ENCODE data around the gene LRRN4CL.
"Not testable (repeated sequence)": the region's sequence is repeated elsewhere in the genome, so short reads cannot be mapped to it uniquely, and the experiment has no call there.

Gene LRRN4CL

DNA sequence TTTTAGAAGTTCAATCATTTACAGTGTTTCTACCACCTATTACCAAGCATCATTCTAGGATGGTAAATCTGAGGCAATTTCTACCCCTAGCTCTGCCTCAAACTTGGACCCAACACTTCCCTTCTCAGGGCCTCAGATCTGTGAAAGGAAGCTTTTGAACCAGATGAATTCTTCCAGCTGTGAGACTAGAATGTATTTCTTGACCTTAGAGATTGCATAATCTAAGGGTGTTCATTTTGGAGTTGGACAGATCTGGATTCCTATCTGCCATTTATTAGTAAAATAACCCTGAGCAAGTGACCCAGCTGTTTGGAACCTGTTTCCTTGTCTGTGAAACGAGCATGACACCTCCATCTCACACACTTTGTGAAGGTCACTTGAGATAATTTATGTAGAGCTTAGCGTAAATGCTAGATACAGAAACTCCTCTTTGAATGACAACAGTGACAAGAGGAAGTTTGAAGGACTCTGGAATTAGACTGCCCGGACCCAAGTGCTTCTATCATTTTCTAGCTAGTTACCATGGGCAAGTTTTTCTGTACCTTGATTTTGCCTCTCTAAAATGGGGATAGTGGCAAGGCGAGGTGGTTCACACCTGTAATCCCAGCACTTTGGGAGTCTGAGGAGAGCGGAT is 32.4 kb downstream of the LRRN4CL start:
- no peak for DNase-seq
- in situ Hi-C loops (cut with MboI; ENCODE audit: low pct_unique_long_range_greater_than_20kb, low sequenced_read_pairs): no loop called here

DNA sequence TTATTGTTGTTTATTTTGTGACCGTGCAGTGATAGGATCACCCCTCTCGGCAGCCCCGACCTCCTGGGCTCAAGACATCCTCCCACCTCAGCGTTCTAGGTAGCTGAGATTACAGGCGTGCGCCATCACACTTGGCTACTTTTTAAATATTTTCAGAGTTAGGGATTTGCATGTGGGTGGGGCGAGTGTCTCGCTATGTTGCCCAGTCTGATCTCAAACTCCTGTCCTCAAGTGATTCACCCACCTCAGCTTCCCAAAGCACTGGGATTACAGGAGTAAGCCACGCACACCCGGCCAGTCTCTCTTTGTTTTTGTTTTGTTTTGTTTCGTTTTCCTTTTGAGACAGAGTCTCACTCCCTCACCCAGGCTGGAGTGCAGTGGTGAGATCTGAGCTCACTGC is 35.0 kb downstream of the LRRN4CL start:
- no peak for DNase-seq
- in situ Hi-C loops (cut with MboI; ENCODE audit: low pct_unique_long_range_greater_than_20kb, low sequenced_read_pairs): no loop called here

DNA sequence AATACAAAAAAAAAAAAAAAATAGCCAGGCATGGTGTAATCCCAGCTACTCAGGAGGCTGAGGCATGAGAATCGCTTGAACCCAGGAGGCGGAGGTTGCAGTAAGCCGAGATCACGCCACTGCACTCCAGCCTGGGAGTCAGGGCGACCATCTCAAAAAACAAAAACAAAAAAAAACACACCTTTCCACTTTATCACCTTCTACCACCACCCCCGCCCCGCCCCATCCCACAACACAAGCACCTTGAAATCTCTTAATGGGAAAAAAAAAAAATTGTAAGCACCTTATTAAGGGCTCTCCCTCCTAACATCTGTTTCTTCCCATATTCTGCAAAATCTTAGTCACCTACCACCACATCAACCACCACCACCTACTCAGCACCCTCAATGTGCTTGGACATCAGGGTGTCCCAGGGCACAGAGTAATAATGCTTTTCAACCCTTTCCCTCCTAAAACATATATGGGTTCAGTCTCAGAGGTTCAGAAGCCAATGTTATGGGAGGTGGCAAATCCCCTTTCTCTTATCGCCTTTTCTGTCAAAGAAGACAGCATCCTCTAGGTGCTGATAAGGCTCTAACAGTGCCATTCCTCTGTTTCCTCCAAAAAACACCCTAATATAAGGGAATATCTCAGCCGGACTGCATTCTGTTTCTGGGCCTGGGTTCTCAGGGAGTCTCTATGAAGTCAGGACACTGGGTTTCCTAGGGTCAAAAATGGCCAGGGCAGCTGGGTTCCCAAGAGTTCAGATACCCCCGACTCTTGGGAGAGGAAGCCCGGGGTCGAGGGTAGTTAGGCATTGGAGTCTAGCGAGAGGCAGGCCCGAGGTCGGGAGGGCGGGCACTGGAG is 36.9 kb downstream of the LRRN4CL start:
- in situ Hi-C loops (cut with MboI; ENCODE audit: low pct_unique_long_range_greater_than_20kb, low sequenced_read_pairs): no loop called here
- no peak for DNase-seq

DNA sequence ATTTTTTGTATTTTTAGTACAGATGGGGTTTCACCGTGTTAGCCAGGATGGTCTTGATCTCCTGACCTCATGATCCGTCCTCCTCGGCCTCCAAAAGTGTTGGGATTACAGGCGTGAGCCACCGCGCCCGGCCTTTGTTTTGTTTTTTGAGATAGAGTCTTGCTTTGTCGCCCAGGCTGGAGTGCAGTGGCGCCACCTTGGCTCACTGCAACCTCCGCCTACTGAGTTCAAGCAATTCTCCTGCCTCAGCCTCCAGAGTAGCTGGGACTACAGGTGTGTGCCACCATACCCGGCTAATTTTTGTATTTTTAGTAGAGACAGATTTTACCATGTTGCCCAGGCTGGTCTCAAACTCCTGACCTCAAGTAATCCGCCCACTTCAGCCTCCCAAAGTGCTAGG is 39.0 kb downstream of the LRRN4CL start:
- in situ Hi-C loops (cut with MboI; ENCODE audit: low pct_unique_long_range_greater_than_20kb, low sequenced_read_pairs); DNase-seq: not testable (repeated sequence)

DNA sequence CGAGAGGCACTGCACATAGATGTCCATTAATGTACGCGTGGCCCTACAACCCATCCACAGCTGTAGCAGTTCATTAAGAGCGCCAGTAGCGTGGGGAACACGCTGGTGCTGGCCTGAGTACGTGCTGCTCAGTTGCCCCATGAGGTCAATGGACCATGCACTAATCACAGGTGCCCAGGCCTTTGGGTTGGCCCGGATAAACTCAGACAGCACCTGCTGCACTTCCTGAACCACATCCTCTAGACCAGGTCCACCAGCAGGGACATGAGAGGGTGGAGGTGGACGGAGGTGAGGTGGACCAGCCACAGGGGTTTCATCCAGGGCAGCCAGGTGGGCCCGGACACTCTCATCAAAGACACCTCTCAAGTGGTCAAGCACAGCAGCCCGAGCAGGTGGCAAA is 39.8 kb downstream of the LRRN4CL start:
- in situ Hi-C loops (cut with MboI; ENCODE audit: low pct_unique_long_range_greater_than_20kb, low sequenced_read_pairs): no loop called here
- DNase-seq: no peak

DNA sequence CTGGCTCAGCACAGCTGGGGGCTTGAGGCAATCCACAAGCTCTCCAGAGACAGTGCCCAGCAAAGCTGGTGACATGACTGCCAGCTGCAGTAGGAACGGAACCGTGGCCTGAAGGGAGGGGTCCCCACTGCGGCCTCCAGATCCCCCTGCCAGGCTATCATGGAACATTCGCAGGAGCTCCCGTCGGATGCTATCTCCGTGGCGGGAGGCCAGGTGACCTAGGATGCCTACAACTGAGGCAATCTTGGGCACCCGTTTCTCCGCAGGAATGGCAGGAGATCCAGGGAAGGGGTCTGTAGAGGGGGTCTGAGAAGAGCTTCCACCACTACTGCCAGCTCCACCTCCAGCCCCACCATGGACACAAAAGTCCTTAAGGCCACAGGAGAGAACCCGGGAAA is 40.4 kb downstream of the LRRN4CL start:
- DNase-seq: no peak
- in situ Hi-C loops (cut with MboI; ENCODE audit: low pct_unique_long_range_greater_than_20kb, low sequenced_read_pairs): no loop called here

DNA sequence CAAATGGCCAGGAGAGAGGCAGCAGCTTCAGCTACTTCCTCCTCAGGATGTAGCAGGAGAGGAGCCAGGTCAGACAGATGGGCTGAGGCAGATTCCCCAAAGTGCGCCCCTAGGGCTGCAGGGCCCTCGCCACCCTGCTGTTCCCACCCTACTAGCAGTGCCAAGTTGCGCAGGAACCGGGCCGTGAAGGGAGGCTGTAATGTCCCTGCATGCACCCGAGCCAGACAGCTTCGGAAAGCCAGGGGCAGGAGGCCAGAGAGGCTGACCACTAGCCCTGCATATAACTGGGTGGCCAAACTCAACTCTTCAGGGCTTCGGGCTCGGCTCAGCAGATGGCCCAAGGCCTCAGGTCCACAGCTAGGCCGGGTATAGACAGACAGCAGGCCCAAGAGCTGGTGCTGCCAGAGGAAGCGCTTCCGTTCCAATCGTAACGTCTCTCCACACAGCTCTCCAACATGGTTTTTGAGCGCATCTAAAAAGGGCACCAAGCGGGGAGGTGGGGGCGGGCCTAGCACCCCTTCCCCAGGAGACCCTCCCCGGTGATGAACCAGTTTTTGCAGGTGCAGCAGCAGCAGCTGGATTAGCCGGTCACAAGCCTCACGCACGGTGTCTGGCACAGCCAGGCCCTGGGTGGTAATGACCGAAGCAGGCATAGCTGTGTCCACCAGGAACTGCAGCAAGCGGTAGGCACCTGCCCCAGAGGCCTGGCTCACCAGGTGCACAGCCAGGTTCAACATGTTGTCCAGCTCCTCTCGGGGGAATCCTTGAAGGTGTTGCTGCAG is 41.0 kb downstream of the LRRN4CL start:
- no peak for DNase-seq
- in situ Hi-C loops (cut with MboI; ENCODE audit: low pct_unique_long_range_greater_than_20kb, low sequenced_read_pairs): no loop called here

DNA sequence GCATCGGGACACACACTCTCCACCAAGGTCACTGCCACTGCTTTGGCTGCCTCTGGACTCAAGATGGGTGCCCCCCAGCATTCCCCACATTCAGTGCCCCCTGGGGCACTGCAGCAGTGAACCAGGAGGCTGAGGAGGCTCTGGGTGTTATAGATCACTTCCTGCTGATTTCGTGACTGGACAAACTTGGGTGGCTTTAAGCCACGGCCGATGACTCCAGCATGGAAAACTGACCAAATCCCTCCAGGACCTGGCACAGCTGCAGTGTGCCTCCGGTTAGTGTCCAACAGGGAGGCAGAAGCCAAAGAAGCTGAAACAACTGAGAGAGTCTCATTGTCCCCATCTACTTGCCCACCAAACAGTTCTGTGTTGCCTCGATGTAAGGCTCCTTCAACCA is 41.7 kb downstream of the LRRN4CL start:
- DNase-seq: no peak
- in situ Hi-C loops (cut with MboI; ENCODE audit: low pct_unique_long_range_greater_than_20kb, low sequenced_read_pairs): no loop called here

DNA sequence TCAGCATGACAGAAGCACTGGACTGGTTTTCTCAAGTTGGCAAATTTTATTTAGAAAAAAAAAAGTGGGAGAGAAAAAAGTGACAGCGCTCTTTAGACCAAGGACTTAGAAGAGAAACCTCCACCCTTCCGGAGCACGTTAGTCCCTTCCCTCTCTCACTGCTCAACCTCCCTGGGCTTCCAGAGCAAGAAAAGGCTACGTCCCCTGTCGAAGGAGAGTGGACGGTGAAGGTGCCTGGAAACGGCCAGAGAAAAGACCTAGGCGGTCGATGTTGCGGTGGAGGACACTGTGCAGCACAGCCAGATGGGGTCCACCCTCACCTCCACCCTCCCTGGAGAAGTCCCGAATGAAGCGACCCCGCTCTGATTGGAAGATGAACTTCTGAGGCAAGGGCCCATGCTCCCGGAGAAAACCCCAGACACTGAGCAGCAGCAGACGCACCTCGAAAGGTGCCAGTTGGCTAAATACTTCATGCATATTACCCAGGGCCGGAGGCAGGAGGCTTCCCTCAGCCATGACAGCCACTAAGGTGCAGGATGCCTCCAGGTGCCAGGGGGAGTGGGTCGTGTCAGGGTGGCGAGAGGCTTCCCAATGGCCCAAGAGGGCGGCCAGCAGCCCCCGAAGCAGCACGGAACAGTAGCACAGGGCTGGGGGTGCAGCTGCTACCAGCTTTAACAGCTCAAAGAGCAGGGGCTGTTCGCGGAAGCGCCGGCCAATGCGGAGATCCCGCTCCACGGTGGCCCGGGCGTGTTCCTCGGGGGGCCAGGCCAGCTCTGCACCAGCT is 42.3 kb downstream of the LRRN4CL start:
- no peak for DNase-seq
- in situ Hi-C loops (cut with MboI; ENCODE audit: low pct_unique_long_range_greater_than_20kb, low sequenced_read_pairs): no loop called here

DNA sequence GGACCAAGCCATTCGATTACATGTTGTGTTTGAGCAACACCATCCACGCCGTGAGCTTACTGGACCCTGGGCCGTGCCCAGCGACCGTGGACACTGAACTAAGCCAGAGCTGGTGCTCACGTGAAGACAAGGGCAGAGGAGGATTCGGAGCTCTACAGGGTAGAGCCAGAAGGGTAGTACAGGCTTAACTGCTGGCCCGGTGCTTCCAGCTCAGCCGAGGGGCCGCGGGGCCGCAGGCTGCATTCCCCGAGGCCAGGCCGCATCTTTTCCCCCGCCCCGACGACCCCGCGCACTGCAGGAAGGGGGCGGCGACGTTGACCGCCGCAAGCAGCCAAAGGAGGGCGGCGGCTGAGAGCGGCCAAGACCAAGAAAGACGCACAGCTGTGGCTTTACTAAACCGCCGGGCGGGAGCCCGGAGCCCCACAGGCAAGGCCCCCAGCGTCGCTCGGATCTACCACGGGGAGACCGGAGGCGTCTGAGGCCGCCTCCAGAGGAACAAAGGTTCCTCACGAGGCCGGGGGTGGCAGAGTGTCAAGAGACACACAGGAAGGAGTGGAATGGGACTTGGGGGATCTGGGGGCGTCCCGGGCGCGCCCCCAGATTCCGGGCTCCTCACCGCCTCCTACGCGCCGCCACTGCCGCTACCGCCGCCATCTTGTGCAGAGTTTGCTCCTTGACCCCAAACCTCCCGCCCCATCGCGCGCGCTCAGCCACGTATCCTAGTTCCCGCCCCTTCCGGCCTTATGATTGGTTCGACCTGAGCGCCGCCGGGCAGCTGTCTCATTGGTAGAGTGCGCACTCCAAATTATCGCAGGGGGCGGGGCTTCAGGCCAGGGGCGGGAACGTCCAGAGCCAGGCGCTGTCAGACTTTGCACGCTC is 43.1 kb downstream of the LRRN4CL start, which contains the start of gene GANAB:
Gene GANAB (minus strand): TSS at position 668 of the 879 bp plus-strand sequence. CDS start 14 bp downstream, at position 654.
- in situ Hi-C loops (cut with MboI; ENCODE audit: low pct_unique_long_range_greater_than_20kb, low sequenced_read_pairs): no loop called here

DNA sequence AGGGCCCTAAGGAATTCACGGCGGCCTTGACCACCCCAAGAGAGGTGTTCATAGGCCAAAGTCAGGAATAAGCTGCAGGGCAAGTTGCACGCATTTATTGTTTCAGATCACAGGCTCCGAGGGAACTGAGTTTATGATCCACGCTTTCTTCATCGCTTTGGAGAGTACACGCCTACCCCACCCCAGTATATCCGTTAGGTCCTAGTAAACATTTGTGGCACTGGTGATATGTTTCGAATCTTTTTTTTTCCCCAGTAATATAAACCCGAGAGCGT is 43.7 kb downstream of the LRRN4CL start:
- no peak for DNase-seq
- in situ Hi-C loops (cut with MboI; ENCODE audit: low pct_unique_long_range_greater_than_20kb, low sequenced_read_pairs): no loop called here

More for the DNA sequence above, 43.1 kb downstream of the LRRN4CL start, which contains the start of gene GANAB:
- peak; percentile 97 for DNase-seq

DNA sequence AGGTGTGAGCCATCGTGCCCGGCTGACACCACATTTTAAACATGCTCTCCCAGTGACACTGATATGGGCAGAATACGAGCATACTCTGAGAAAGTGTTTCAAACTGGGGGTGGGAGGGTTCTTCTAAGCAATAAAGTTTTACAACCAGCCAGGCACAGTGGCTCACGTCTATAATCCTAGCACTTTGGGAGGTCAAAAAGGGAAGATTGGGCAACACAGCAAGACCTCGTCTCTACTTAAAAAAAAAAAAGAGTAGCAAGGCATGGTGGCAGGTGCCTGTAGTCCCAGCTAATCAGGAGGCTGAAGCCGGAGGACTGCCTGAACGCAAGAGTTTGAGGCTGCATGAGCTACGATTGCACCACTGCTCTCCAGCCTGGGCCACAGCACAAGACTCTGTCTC is 45.1 kb downstream of the LRRN4CL start:
- DNase-seq: no peak
- in situ Hi-C loops (cut with MboI; ENCODE audit: low pct_unique_long_range_greater_than_20kb, low sequenced_read_pairs): no loop called here

Data from KBM-7 (cell line).